ENCODE data around the gene LGR6. TPM values are rescaled to one million over a fixed set of nuclear protein-coding genes. Genes with fewer than 3 reads are reported as not detected.

Gene LGR6
- total RNA-seq, 1 experiment from 2014 or later = 0.08 TPM

GRCh38 chr1:202224453-202224852 is 30.9 kb downstream of the LGR6 start:
- no peaks in the 10 kb centered on the region for H3K36me3 ChIP-seq (ENCODE audit: control insufficient read depth, insufficient read depth, low read length)
- H3K4me3 ChIP-seq (ENCODE audit: low read depth in 2 of 2, low read length in 2 of 2) = no peak overlapping the region
- in situ Hi-C loops (cut with HindIII; ENCODE audit: low pct_unique_long_range_greater_than_20kb, low sequenced_read_pairs) (loop anchor here (25.0 kb wide), 1 partner anchor 88 kb away; no protein-coding TSS in a partner anchor), intact Hi-C loops (cut with micrococcal nuclease; ENCODE audit: unreplicated experiment) (no loop called here)
- DNase-seq (ENCODE audit: low read depth, low spot score) (no peak), ATAC-seq (no peak)
- no TSS peak for BruUV-seq (replicated peaks)
- ChIA-PET POLR2A (no interaction called here), CTCF (interaction anchor here (1.6 kb wide), 1 partner anchor 31 kb away, joined by 4 read pairs; the partner anchor contains the start of gene LGR6)
- no peaks in the 10 kb centered on the region for H3K27me3 ChIP-seq (ENCODE audit: control insufficient read depth, insufficient read depth, low read length)
- TF ChIP-seq TCF7L2 (IDR thresholded peaks at IDR 0.05; ENCODE audit: low read depth, low read length) (no peak), SIN3A (IDR thresholded peaks at IDR 0.05; ENCODE audit: borderline replicate concordance, insufficient read depth, low read depth, low read length) (no peak), POLR2AphosphoS5 (IDR thresholded peaks at IDR 0.05; ENCODE audit: low read depth, low read length) (no peak)
- TF ChIP-seq, protein P1, sequence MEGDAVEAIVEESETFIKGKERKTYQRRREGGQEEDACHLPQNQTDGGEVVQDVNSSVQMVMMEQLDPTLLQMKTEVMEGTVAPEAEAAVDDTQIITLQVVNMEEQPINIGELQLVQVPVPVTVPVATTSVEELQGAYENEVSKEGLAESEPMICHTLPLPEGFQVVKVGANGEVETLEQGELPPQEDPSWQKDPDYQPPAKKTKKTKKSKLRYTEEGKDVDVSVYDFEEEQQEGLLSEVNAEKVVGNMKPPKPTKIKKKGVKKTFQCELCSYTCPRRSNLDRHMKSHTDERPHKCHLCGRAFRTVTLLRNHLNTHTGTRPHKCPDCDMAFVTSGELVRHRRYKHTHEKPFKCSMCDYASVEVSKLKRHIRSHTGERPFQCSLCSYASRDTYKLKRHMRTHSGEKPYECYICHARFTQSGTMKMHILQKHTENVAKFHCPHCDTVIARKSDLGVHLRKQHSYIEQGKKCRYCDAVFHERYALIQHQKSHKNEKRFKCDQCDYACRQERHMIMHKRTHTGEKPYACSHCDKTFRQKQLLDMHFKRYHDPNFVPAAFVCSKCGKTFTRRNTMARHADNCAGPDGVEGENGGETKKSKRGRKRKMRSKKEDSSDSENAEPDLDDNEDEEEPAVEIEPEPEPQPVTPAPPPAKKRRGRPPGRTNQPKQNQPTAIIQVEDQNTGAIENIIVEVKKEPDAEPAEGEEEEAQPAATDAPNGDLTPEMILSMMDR (IDR thresholded peaks at IDR 0.05) = no peak
- TF ChIP-seq, protein P2, sequence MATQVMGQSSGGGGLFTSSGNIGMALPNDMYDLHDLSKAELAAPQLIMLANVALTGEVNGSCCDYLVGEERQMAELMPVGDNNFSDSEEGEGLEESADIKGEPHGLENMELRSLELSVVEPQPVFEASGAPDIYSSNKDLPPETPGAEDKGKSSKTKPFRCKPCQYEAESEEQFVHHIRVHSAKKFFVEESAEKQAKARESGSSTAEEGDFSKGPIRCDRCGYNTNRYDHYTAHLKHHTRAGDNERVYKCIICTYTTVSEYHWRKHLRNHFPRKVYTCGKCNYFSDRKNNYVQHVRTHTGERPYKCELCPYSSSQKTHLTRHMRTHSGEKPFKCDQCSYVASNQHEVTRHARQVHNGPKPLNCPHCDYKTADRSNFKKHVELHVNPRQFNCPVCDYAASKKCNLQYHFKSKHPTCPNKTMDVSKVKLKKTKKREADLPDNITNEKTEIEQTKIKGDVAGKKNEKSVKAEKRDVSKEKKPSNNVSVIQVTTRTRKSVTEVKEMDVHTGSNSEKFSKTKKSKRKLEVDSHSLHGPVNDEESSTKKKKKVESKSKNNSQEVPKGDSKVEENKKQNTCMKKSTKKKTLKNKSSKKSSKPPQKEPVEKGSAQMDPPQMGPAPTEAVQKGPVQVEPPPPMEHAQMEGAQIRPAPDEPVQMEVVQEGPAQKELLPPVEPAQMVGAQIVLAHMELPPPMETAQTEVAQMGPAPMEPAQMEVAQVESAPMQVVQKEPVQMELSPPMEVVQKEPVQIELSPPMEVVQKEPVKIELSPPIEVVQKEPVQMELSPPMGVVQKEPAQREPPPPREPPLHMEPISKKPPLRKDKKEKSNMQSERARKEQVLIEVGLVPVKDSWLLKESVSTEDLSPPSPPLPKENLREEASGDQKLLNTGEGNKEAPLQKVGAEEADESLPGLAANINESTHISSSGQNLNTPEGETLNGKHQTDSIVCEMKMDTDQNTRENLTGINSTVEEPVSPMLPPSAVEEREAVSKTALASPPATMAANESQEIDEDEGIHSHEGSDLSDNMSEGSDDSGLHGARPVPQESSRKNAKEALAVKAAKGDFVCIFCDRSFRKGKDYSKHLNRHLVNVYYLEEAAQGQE (IDR thresholded peaks at IDR 0.05; ENCODE audit: insufficient read depth in 1 of 2, low read depth in 2 of 2, low read length in 1 of 2) = no peak
- H3K9me3 ChIP-seq (ENCODE audit: control insufficient read depth, insufficient read depth, low read depth, low read length) = no peaks in the 10 kb centered on the region
- no peaks in the 10 kb centered on the region for H3K4me1 ChIP-seq (ENCODE audit: control insufficient read depth, insufficient read depth, low read length)
- no peak overlapping the region for H3K27ac ChIP-seq (ENCODE audit: low read length)

- TF ChIP-seq SIN3A (IDR thresholded peaks at IDR 0.05; ENCODE audit: borderline replicate concordance, insufficient read depth, low read depth, low read length) (no peak), POLR2AphosphoS5 (IDR thresholded peaks at IDR 0.05; ENCODE audit: low read depth, low read length) (no peak), TCF7L2 (IDR thresholded peaks at IDR 0.05; ENCODE audit: low read depth, low read length) (no peak)
- TF ChIP-seq, protein P2 (IDR thresholded peaks at IDR 0.05; ENCODE audit: insufficient read depth in 1 of 2, low read depth in 2 of 2, low read length in 1 of 2) = no peak
- no peaks in the 10 kb centered on the region for H3K9me3 ChIP-seq (ENCODE audit: control insufficient read depth, insufficient read depth, low read depth, low read length)
- H3K27ac ChIP-seq (ENCODE audit: low read length) = no peak overlapping the region
- intact Hi-C loops (cut with micrococcal nuclease; ENCODE audit: unreplicated experiment) = no loop called here
- in situ Hi-C loops (cut with HindIII; ENCODE audit: low pct_unique_long_range_greater_than_20kb, low sequenced_read_pairs) = no loop called here
- BruUV-seq (replicated peaks) = no TSS peak
- no peaks in the 10 kb centered on the region for H3K4me1 ChIP-seq (ENCODE audit: control insufficient read depth, insufficient read depth, low read length)
- DNase-seq (ENCODE audit: low read depth, low spot score) (no peak), ATAC-seq (no peak)
- H3K4me3 ChIP-seq (ENCODE audit: low read depth in 2 of 2, low read length in 2 of 2) = no peak overlapping the region
- POLR2A ChIA-PET = no interaction called here
- H3K36me3 ChIP-seq (ENCODE audit: control insufficient read depth, insufficient read depth, low read length) = no peaks in the 10 kb centered on the region
- H3K27me3 ChIP-seq (ENCODE audit: control insufficient read depth, insufficient read depth, low read length) = no peaks in the 10 kb centered on the region
- CTCF ChIA-PET = interaction anchor here (1.6 kb wide), 1 partner anchor 31 kb away, joined by 4 read pairs; the partner anchor contains the start of gene LGR6
Observed at GRCh38 chr1:202225131-202225530, 31.5 kb downstream of the LGR6 start.

All from Panc1 (cell line).